Measurements from ENCODE around the gene CNTRL. TPM values are rescaled to one million over a fixed set of nuclear protein-coding genes. Genes with fewer than 3 reads are reported as not detected.

The CNTRL gene
- total and polyA plus RNA-seq, 2 experiments from 2014 or later: 3.4 to 7.9 TPM

- Histone ChIP-seq H3K9me2 (replicated peaks; ENCODE audit: insufficient read depth) (no peaks in the 10 kb centered on the region), H3K27ac (no peak overlapping the region), H3K4me3 (no peak overlapping the region), H3K9me3 (ENCODE audit: low read depth) (no peaks in the 10 kb centered on the region), H3K4me1 (ENCODE audit: insufficient read depth) (peaks cover 10% of the 10 kb centered on the region), H3K27me3 (no peaks in the 10 kb centered on the region), H3K79me2 (peaks cover 5% of the 10 kb centered on the region), H4K20me1 (ENCODE audit: insufficient read depth, poor library complexity, severe bottlenecking) (no peaks in the 10 kb centered on the region), H3K4me2 (no peak overlapping the region), H2AFZ (no peak overlapping the region), H3K36me3 (replicated peaks; ENCODE audit: insufficient read depth, low read depth) (no peaks in the 10 kb centered on the region)
- 94% methylated on average over 2 of the region's 2 CpGs for WGBS (ENCODE audit: low lambda C conversion rate, missing lambda C conversion rate)
- TF ChIP-seq EZH2 (IDR thresholded peaks at IDR 0.05; ENCODE audit: borderline replicate concordance) (no peak), EZH2phosphoT487 (IDR thresholded peaks at IDR 0.05; ENCODE audit: low read depth, severe bottlenecking, unreplicated experiment) (no peak), CTCF (IDR thresholded peaks at IDR 0.05; ENCODE audit: poor library complexity) (no peak)
- DNase-seq (ENCODE audit: low spot score): no peak
Observed at GRCh38 chr9:121120386-121120785, 45.6 kb downstream of the CNTRL start.

- peak overlapping the region; percentile 72 for H2AFZ ChIP-seq
- WGBS (ENCODE audit: low lambda C conversion rate, missing lambda C conversion rate): 3% methylated on average over 17 of the region's 17 CpGs
- peaks cover 5% of the 10 kb centered on the region for H3K79me2 ChIP-seq
- no peaks in the 10 kb centered on the region for H4K20me1 ChIP-seq (ENCODE audit: insufficient read depth, poor library complexity, severe bottlenecking)
- no peaks in the 10 kb centered on the region for H3K9me2 ChIP-seq (replicated peaks; ENCODE audit: insufficient read depth)
- peak; percentile 97 for DNase-seq (ENCODE audit: low spot score)
- H3K9me3 ChIP-seq (ENCODE audit: low read depth): no peaks in the 10 kb centered on the region
- peak overlapping the region; percentile 41 for H3K27ac ChIP-seq
- no peaks in the 10 kb centered on the region for H3K27me3 ChIP-seq
- no peaks in the 10 kb centered on the region for H3K36me3 ChIP-seq (replicated peaks; ENCODE audit: insufficient read depth, low read depth)
- H3K4me3 ChIP-seq: peak overlapping the region; percentile 21
- peak; percentile 7 for TF ChIP-seq CTCF (IDR thresholded peaks at IDR 0.05; ENCODE audit: poor library complexity)
- TF ChIP-seq EZH2phosphoT487 (IDR thresholded peaks at IDR 0.05; ENCODE audit: low read depth, severe bottlenecking, unreplicated experiment): no peak
- H3K4me1 ChIP-seq (ENCODE audit: insufficient read depth): peaks cover 10% of the 10 kb centered on the region
- H3K4me2 ChIP-seq: peak overlapping the region; percentile 75
Observed at GRCh38 chr9:121121582-121122087, 46.9 kb downstream of the CNTRL start.

- H3K79me2 ChIP-seq: peaks cover 5% of the 10 kb centered on the region
- no peak for DNase-seq (ENCODE audit: low spot score)
- TF ChIP-seq EZH2 (IDR thresholded peaks at IDR 0.05; ENCODE audit: borderline replicate concordance) (no peak), CTCF (IDR thresholded peaks at IDR 0.05; ENCODE audit: poor library complexity) (no peak), EZH2phosphoT487 (IDR thresholded peaks at IDR 0.05; ENCODE audit: low read depth, severe bottlenecking, unreplicated experiment) (no peak)
- peak overlapping the region; percentile 21 for H3K4me3 ChIP-seq
- no peaks in the 10 kb centered on the region for H3K36me3 ChIP-seq (replicated peaks; ENCODE audit: insufficient read depth, low read depth)
- no peaks in the 10 kb centered on the region for H3K9me3 ChIP-seq (ENCODE audit: low read depth)
- H3K27ac ChIP-seq: peak overlapping the region; percentile 41
- no peaks in the 10 kb centered on the region for H4K20me1 ChIP-seq (ENCODE audit: insufficient read depth, poor library complexity, severe bottlenecking)
- 71% methylated on average over 5 of the region's 5 CpGs for WGBS (ENCODE audit: low lambda C conversion rate, missing lambda C conversion rate)
- no peaks in the 10 kb centered on the region for H3K27me3 ChIP-seq
- H2AFZ ChIP-seq: peak overlapping the region; percentile 72
- H3K4me2 ChIP-seq: peak overlapping the region; percentile 75
- H3K4me1 ChIP-seq (ENCODE audit: insufficient read depth): peaks cover 10% of the 10 kb centered on the region
- H3K9me2 ChIP-seq (replicated peaks; ENCODE audit: insufficient read depth): no peaks in the 10 kb centered on the region
Observed at GRCh38 chr9:121122246-121123032, 47.7 kb downstream of the CNTRL start.

All from hepatocyte (in vitro differentiated cells).